HEK293 (cell line): ENCODE data around the gene IQCF6.

Experiments
- CTCF ChIA-PET: fragments of 350-600 bp; formaldehyde crosslinking; extraction: SDS; loops from one replicate; lab custom pipeline; 2021; ENCODE audit warnings: antibody characterized with exemption; lab: Yijun Ruan, JAX
- POLR2A ChIA-PET: fragments of 300-600 bp; formaldehyde crosslinking; extraction: SDS; loops from one replicate; lab custom pipeline; 2020; ENCODE audit warnings: antibody characterized with exemption, inconsistent platforms; lab: Yijun Ruan, JAX
- H3K27ac ChIP-seq: fragments of 200-500 bp; sonication (Bioruptor generic); 2 replicates; pipeline ENCODE4 v1.5.1; 2014; ENCODE audit warnings: low read depth, low read length, control low read depth, inconsistent platforms; ENCODE audit errors: extremely low read depth
- H3K36me3 ChIP-seq, 2 experiments: fragments of 200-500 bp in 1 of 2; sonication (Bioruptor generic) in 1 of 2; 1 replicate in 1 of 2; 2 replicates in 1 of 2; pipeline ENCODE4 v1.5.1; 2014 to 2017; ENCODE audit warnings: inconsistent platforms in 2 of 2, low read length in 2 of 2; ENCODE audit not compliant: control insufficient read depth in 2 of 2, insufficient read depth in 1 of 2
- H3K4me1 ChIP-seq: fragments of 200-500 bp; sonication (Bioruptor generic); 2 replicates; pipeline ENCODE4 v1.5.1; 2014; ENCODE audit warnings: mild to moderate bottlenecking, low read length, inconsistent platforms; ENCODE audit not compliant: control insufficient read depth, insufficient read depth
- H3K4me3 ChIP-seq: 2 replicates; pipeline ENCODE4 v1.5.1; 2011; ENCODE audit warnings: low read depth, mild to moderate bottlenecking, control low read depth, low read length, moderate library complexity
- H3K9me3 ChIP-seq: fragments of 200-500 bp; sonication (Bioruptor generic); 2 replicates; pipeline ENCODE4 v1.5.1; 2014; ENCODE audit warnings: low read depth, low read length, inconsistent platforms; ENCODE audit not compliant: control insufficient read depth, insufficient read depth
- BCL11B ChIP-seq: fragments of 450-650 bp; formaldehyde crosslinking; IDR thresholded peaks from 2 replicates; pipeline ENCODE4 v1.5.1; 2016; ENCODE audit warnings: low read depth, missing biosample characterization, missing genetic modification characterization
- CTCF ChIP-seq: fragments of 450-650 bp; formaldehyde crosslinking; IDR thresholded peaks from 2 replicates; pipeline ENCODE4 v1.5.1; 2016; ENCODE audit warnings: missing biosample characterization, missing genetic modification characterization
- HOXD13 ChIP-seq: sonication (generic); formaldehyde crosslinking; IDR thresholded peaks from 2 replicates; pipeline ENCODE4 v1.8.0; 2022; ENCODE audit warnings: missing genetic modification reagents, borderline replicate concordance
- IKZF3 ChIP-seq: fragments of 450-650 bp; IDR thresholded peaks from 2 replicates; pipeline ENCODE4 v1.5.0; 2018; ENCODE audit warnings: missing biosample characterization, mild to moderate bottlenecking, missing genetic modification characterization, moderate library complexity
- OVOL3 ChIP-seq: fragments of 450-650 bp; formaldehyde crosslinking; IDR thresholded peaks from 2 replicates; pipeline ENCODE4 v1.5.1; 2016; ENCODE audit warnings: missing biosample characterization, missing genetic modification characterization
- WT1 ChIP-seq: fragments of 450-650 bp; formaldehyde crosslinking; IDR thresholded peaks from 2 replicates; pipeline ENCODE4 v1.5.1; 2016; ENCODE audit warnings: missing biosample characterization, missing genetic modification characterization
- ZBTB48 ChIP-seq: fragments of 450-650 bp; formaldehyde crosslinking; IDR thresholded peaks from 2 replicates; pipeline ENCODE4 v1.5.1; 2016; ENCODE audit warnings: missing biosample characterization, missing genetic modification characterization
- ZBTB49 ChIP-seq: fragments of 450-650 bp; formaldehyde crosslinking; IDR thresholded peaks from 2 replicates; pipeline ENCODE4 v1.5.1; 2016; ENCODE audit warnings: missing biosample characterization, missing genetic modification characterization, low read depth
- ZFP37 ChIP-seq: fragments of 450-650 bp; formaldehyde crosslinking; IDR thresholded peaks from 2 replicates; pipeline ENCODE4 v1.5.1; 2016; ENCODE audit warnings: missing biosample characterization, missing genetic modification characterization
- ZNF138 ChIP-seq: fragments of 450-650 bp; formaldehyde crosslinking; IDR thresholded peaks from 2 replicates; pipeline ENCODE4 v1.5.1; 2016; ENCODE audit warnings: missing biosample characterization, missing genetic modification characterization, borderline replicate concordance
- ZNF157 ChIP-seq: fragments of 450-650 bp; formaldehyde crosslinking; IDR thresholded peaks from 2 replicates; pipeline ENCODE4 v1.5.1; 2016; ENCODE audit warnings: missing biosample characterization, missing genetic modification characterization
- ZNF2 ChIP-seq: fragments of 450-650 bp; formaldehyde crosslinking; IDR thresholded peaks from 2 replicates; pipeline ENCODE4 v1.5.1; 2016; ENCODE audit warnings: missing biosample characterization, missing genetic modification characterization
- ZNF214 ChIP-seq: fragments of 450-650 bp; formaldehyde crosslinking; IDR thresholded peaks from 2 replicates; pipeline ENCODE4 v1.5.1; 2017; ENCODE audit warnings: missing biosample characterization, mild to moderate bottlenecking, missing genetic modification characterization, borderline replicate concordance
- ZNF404 ChIP-seq: fragments of 450-650 bp; formaldehyde crosslinking; IDR thresholded peaks from 2 replicates; pipeline ENCODE4 v1.5.1; 2017; ENCODE audit warnings: missing biosample characterization, missing genetic modification characterization
- ZNF416 ChIP-seq: fragments of 450-650 bp; formaldehyde crosslinking; IDR thresholded peaks from 2 replicates; pipeline ENCODE4 v1.5.1; 2016; ENCODE audit warnings: missing biosample characterization, missing genetic modification characterization
- ZNF544 ChIP-seq: fragments of 450-650 bp; formaldehyde crosslinking; IDR thresholded peaks from 2 replicates; pipeline ENCODE4 v1.5.0; 2017; ENCODE audit warnings: missing biosample characterization, missing genetic modification characterization
- ZNF548 ChIP-seq: fragments of 450-650 bp; formaldehyde crosslinking; IDR thresholded peaks from 2 replicates; pipeline ENCODE4 v1.5.1; 2016; ENCODE audit warnings: missing biosample characterization, missing genetic modification characterization
- ZNF558 ChIP-seq: fragments of 450-650 bp; formaldehyde crosslinking; IDR thresholded peaks from 2 replicates; pipeline ENCODE4 v1.5.1; 2016; ENCODE audit warnings: missing biosample characterization, missing genetic modification characterization
- ZNF623 ChIP-seq: fragments of 450-650 bp; formaldehyde crosslinking; IDR thresholded peaks from 2 replicates; pipeline ENCODE4 v1.5.1; 2016; ENCODE audit warnings: missing biosample characterization, missing genetic modification characterization
- ZNF654 ChIP-seq: fragments of 450-650 bp; formaldehyde crosslinking; IDR thresholded peaks from 2 replicates; pipeline ENCODE4 v1.5.1; 2016; ENCODE audit warnings: low read depth, missing biosample characterization, missing genetic modification characterization
- ZNF76 ChIP-seq: fragments of 450-650 bp; formaldehyde crosslinking; IDR thresholded peaks from 2 replicates; pipeline ENCODE4; 2016; ENCODE audit warnings: low read depth, missing biosample characterization, missing genetic modification characterization, borderline replicate concordance
- ZNF777 ChIP-seq: fragments of 450-650 bp; formaldehyde crosslinking; IDR thresholded peaks from 2 replicates; pipeline ENCODE4 v1.5.1; 2017; ENCODE audit warnings: missing biosample characterization, missing genetic modification characterization, borderline replicate concordance
- ZXDB ChIP-seq: fragments of 450-650 bp; formaldehyde crosslinking; IDR thresholded peaks from 2 replicates; pipeline ENCODE4 v1.5.1; 2016; ENCODE audit warnings: missing biosample characterization, missing genetic modification characterization
- TF ChIP-seq, protein P1 (sequence below): fragments of 450-650 bp; formaldehyde crosslinking; IDR thresholded peaks from 2 replicates; pipeline ENCODE4 v1.5.1; 2016; ENCODE audit warnings: missing biosample characterization, missing genetic modification characterization, borderline replicate concordance
- TF ChIP-seq, protein P2 (sequence below): fragments of 450-650 bp; formaldehyde crosslinking; IDR thresholded peaks from 2 replicates; pipeline ENCODE4 v1.5.1; 2017; ENCODE audit warnings: missing biosample characterization, missing genetic modification characterization
- TF ChIP-seq, protein P3 (sequence below): fragments of 450-650 bp; formaldehyde crosslinking; IDR thresholded peaks from 2 replicates; pipeline ENCODE4 v1.5.1; 2016; ENCODE audit warnings: missing biosample characterization, missing genetic modification characterization

IQCF6 gene

DNA sequence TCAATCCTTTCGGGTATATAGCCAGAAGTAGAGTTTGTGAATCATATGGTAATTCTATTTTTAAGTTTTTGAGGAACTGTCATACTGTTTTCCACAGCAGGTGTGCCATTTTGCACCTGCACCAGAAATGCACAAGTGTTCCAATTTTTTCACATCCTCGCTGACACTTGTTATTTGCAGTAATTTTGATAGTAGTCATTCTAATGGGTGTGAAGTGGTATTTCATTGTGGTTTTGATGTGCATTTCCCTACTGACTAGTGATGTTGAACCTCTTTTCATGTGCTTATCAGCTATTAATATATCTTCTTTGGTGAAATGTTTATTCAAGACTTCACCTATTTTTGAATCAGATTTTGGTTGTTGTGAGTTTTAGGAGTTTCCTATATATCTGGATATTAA, 43.1 kb downstream of the IQCF6 start:
- ChIA-PET CTCF (interaction anchor here (0.7 kb wide), 1 partner anchor 17 kb away, joined by 3 read pairs; no protein-coding TSS in a partner anchor), POLR2A (no interaction called here)
- TF ChIP-seq ZNF544 (tag by site-specific recombination) (no peak), CTCF (tag by site-specific recombination) (no peak), OVOL3 (no peak), ZNF214 (tag by site-specific recombination) (no peak), ZNF654 (tag by site-specific recombination) (no peak), BCL11B (tag by site-specific recombination) (no peak), ZBTB48 (tag by site-specific recombination) (no peak), ZBTB49 (tag by site-specific recombination) (no peak), ZNF548 (no peak), ZNF138 (tag by site-specific recombination) (no peak), HOXD13 (CRISPR knock-in tag) (no peak), ZNF2 (tag by site-specific recombination) (no peak), WT1 (tag by site-specific recombination) (no peak)
- TF ChIP-seq, protein P1, sequence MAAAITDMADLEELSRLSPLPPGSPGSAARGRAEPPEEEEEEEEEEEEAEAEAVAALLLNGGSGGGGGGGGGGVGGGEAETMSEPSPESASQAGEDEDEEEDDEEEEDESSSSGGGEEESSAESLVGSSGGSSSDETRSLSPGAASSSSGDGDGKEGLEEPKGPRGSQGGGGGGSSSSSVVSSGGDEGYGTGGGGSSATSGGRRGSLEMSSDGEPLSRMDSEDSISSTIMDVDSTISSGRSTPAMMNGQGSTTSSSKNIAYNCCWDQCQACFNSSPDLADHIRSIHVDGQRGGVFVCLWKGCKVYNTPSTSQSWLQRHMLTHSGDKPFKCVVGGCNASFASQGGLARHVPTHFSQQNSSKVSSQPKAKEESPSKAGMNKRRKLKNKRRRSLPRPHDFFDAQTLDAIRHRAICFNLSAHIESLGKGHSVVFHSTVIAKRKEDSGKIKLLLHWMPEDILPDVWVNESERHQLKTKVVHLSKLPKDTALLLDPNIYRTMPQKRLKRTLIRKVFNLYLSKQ (tag by site-specific recombination), result no peak
- TF ChIP-seq, protein P2, sequence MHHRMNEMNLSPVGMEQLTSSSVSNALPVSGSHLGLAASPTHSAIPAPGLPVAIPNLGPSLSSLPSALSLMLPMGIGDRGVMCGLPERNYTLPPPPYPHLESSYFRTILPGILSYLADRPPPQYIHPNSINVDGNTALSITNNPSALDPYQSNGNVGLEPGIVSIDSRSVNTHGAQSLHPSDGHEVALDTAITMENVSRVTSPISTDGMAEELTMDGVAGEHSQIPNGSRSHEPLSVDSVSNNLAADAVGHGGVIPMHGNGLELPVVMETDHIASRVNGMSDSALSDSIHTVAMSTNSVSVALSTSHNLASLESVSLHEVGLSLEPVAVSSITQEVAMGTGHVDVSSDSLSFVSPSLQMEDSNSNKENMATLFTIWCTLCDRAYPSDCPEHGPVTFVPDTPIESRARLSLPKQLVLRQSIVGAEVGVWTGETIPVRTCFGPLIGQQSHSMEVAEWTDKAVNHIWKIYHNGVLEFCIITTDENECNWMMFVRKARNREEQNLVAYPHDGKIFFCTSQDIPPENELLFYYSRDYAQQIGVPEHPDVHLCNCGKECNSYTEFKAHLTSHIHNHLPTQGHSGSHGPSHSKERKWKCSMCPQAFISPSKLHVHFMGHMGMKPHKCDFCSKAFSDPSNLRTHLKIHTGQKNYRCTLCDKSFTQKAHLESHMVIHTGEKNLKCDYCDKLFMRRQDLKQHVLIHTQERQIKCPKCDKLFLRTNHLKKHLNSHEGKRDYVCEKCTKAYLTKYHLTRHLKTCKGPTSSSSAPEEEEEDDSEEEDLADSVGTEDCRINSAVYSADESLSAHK (tag by site-specific recombination), result no peak
- Histone ChIP-seq H3K27ac (no peak overlapping the region), H3K36me3 (no peaks in the 10 kb centered on the region), H3K4me1 (no peaks in the 10 kb centered on the region), H3K9me3 (no peaks in the 10 kb centered on the region), H3K4me3 (no peak overlapping the region)

GRCh38 chr3:51735039-51735438, 44.0 kb downstream of the IQCF6 start:
- POLR2A ChIA-PET, result no interaction called here
- no peaks in the 10 kb centered on the region for H3K36me3 ChIP-seq
- H3K9me3 ChIP-seq, result no peaks in the 10 kb centered on the region
- H3K27ac ChIP-seq, result no peak overlapping the region
- H3K4me3 ChIP-seq, result no peak overlapping the region
- CTCF ChIA-PET, result interaction anchor here (1.0 kb wide), 2 partner anchors 16 to 84 kb away, joined by 3 to 4 read pairs; no protein-coding TSS in a partner anchor
- no peaks in the 10 kb centered on the region for H3K4me1 ChIP-seq
- TF ChIP-seq ZBTB48 (tag by site-specific recombination) (no peak), ZNF777 (no peak), ZXDB (no peak), ZFP37 (tag by site-specific recombination) (no peak), ZNF404 (tag by site-specific recombination) (no peak), IKZF3 (no peak), ZNF558 (tag by site-specific recombination) (no peak), ZNF76 (no peak), ZNF623 (tag by site-specific recombination) (no peak), ZNF416 (tag by site-specific recombination) (no peak), ZNF157 (no peak)
- TF ChIP-seq, protein P3, sequence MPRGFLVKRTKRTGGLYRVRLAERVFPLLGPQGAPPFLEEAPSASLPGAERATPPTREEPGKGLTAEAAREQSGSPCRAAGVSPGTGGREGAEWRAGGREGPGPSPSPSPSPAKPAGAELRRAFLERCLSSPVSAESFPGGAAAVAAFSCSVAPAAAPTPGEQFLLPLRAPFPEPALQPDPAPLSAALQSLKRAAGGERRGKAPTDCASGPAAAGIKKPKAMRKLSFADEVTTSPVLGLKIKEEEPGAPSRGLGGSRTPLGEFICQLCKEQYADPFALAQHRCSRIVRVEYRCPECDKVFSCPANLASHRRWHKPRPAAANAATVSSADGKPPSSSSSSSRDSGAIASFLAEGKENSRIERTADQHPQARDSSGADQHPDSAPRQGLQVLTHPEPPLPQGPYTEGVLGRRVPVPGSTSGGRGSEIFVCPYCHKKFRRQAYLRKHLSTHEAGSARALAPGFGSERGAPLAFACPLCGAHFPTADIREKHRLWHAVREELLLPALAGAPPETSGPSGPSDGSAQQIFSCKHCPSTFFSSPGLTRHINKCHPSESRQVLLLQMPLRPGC (tag by site-specific recombination), result no peak
